HG03095 (cell line): ENCODE results near the gene MYO10.
"Not testable (repeated sequence)": the region's sequence is repeated elsewhere in the genome, so short reads cannot be mapped to it uniquely, and the experiment has no call there.

Experiments
- ATAC-seq: cut with Tn5 transposase; IDR thresholded peaks from one replicate; pipeline ENCODE4 v1.9.1; 2021; ENCODE audit warnings: moderate library complexity; ENCODE audit not compliant: unreplicated experiment

The MYO10 gene

GRCh38 chr5:16889203-16889971 lies 46.7 kb downstream of the MYO10 start:
- ATAC-seq, result no peak

- no peak for ATAC-seq
Observed at GRCh38 chr5:16888694-16889124, 47.4 kb downstream of the MYO10 start.

- no peak for ATAC-seq
Observed at GRCh38 chr5:16886793-16887345, 49.2 kb downstream of the MYO10 start.

DNA sequence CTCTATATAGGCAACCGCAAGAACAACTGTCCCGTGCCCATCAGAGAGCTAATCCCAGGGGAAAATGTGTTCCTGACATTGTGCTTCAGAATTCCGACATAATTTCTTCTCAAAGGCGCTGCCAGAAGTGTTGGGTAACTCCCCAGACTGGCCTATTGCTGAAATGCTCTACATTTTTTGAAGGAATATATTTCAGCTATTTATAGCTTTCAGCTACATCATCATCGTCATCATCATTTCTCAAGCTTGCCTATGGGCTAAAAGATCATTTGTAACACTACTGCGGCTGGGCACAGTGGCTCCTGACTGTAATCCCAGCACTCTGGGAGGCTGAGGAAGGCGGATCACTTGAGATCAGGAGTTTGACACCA lies 49.7 kb downstream of the MYO10 start:
- no peak for ATAC-seq

DNA sequence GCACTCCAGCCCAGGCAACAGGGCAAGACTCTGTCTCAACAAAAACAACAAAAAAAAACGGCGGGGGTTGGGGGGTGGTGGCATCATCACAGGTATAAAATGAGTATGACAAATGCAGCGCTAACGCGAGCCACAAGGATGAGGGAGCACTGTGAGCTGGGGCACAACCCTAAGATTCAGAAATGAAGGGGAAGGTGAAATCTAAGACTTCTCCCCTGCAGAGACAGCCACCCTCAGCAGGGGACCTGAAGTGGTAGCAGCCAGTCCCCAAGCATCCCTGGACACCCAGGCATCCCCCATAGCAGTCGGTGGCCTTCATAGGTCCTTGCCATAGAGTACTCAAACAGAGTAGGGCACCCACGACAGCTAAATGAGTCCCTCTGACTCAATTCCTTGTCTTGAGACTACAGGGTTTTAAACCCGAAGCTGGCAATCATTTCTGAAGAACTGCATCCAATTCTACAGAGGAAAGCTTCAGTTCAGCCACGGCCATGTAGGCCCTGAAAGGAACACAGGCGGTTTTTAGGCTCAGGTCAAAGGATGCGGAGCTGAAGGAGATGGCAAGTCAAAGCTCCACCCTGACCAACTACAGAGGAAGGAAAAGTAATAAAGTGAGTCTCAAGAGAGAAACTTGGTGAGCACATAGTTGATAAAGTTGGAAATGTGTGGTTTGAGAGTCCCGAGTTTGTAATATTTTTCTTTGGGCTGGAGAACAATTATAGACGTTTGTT lies 50.3 kb downstream of the MYO10 start:
- no peak for ATAC-seq

DNA sequence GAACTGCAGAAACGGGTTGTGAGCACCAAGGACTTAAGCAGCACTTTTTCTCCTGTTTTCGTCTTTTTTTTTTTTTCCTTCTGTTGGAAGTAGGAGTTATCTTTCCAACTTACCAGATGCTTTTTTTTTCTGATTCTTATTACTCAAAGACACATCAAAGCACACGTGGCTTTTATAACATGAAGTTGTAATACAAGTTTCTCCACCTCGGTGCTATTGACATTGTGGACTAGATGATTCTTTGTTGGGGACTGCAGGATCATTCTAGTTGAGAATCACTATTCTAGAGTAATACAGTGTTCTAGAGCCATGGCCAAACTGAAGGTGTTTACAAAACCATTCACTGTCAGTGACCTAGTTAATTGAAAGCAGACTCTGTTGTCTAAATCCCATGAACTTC lies 51.5 kb downstream of the MYO10 start:
- ATAC-seq, result no peak

DNA sequence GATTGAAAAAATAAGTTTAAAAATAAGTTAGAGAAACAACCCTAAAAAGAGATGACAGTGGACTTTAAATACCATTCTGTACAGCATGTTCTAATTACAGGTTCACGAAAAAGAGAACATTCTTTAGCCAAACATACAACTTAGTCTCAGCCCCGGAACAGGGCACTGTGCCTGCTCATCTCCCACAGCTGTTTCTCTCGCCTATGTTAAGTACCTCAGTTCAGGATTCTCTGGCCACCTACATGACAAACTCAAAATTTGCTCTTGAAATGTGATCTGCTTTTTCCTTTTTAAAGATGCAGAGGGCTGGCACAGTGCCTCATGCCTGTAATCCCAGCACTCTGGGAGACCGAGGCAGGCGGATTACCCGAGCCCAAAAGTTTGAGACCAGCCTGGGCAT lies 52.3 kb downstream of the MYO10 start:
- ATAC-seq, result no peak

GRCh38 chr5:16883176-16883575 lies 52.9 kb downstream of the MYO10 start:
- ATAC-seq, result no peak

GRCh38 chr5:16881251-16881650 lies 54.8 kb downstream of the MYO10 start:
- no peak for ATAC-seq

GRCh38 chr5:16880547-16880946 lies 55.5 kb downstream of the MYO10 start:
- ATAC-seq, result no peak

DNA sequence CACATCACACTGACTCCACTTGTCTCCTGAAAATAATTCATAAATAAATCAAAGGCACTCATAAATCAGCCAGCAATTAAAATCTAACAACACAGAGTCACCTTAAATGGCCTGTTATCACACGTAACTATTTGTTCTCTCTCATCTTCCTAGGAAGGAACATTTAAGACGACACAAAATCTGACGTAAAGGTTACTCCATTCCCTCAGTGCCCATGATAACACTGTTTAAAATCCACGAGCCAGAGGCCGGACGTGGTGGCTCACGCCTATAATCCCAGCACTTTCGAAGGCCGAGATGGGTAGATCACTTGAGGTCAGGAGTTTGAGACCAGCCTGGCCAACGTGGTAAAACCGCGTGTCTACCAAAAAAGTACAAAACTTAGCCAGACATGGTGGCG lies 56.4 kb downstream of the MYO10 start:
- no peak for ATAC-seq

DNA sequence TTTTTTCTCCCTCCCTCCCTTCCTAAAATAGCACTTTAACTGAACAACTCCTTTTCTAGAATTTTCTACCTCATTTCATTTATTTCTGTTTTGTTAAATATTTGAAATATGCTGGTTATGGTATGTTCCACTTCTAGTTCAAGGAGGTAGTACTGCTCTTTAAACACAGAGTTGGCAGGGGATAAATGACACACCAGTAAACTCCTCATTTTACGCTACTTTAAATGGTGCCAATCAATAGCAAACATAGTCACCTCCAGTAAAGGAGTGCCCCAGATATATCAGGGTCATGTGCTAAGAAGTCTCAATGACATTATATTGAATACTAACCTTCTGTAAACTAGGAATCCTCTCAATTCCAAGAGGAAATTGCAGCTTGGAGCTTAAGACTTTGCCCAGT lies 56.9 kb downstream of the MYO10 start:
- ATAC-seq, result no peak

- ATAC-seq, result no peak
Observed at GRCh38 chr5:16877267-16877935, 58.7 kb downstream of the MYO10 start.

DNA sequence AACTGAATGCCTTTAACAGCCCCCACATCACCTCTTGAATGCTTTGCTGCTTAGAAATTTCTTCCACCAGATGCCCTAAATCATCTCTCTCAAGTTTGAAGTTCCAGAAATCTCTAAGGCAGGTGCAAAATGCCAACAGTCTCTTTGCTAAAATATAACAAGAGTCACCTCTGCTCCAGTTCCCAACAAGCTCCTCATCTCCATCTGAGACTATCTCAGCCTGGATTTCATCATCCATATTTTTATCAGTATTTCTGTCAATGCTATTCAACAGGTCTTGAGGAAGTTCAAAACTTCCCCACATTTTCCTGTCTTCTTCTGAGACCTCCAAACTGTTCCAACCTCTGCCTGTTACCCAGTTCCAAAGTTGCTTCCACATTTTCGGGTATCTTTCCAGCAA lies 61.7 kb downstream of the MYO10 start:
- not testable (repeated sequence) for ATAC-seq

- ATAC-seq, result no peak
Observed at GRCh38 chr5:16871746-16872339, 64.2 kb downstream of the MYO10 start.

DNA sequence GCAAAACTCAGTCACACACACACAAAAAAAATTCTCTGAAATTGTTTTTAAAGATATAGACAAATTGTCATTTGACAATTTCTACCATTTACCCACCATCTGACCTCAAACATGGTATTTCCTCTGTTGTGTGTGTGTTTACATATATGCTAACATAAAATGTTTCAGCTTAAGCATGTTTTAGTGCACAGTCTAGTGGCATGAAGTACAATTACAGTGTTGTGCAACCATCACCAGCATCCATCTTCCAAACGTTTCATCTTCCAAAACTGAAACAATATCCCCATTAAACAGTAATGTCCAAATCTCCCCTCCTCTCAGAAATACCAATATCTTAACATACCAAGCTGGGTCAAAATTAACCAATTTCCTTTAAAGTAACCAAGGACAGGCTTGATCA lies 65.2 kb downstream of the MYO10 start:
- ATAC-seq, result no peak

- ATAC-seq, result no peak
Observed at GRCh38 chr5:16869821-16870796, 66.0 kb downstream of the MYO10 start.

DNA sequence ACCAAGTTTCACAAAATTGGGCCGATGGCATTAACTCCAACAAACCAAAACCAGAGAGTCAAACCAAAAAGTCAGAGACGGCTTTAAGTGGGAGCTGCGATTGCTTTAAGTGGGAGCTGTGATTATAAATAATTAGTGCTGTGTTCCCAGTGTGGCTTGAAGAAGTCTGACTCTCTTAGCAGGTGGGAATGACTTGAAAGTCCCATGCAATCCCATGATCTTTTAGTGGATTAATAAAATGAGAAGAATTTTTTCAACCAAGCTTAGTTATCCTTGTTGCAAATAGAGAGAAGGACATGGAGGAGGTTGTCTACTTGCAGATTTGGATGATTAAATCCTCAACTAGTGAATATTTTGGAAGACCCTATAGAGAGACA lies 68.5 kb downstream of the MYO10 start:
- ATAC-seq, result no peak

DNA sequence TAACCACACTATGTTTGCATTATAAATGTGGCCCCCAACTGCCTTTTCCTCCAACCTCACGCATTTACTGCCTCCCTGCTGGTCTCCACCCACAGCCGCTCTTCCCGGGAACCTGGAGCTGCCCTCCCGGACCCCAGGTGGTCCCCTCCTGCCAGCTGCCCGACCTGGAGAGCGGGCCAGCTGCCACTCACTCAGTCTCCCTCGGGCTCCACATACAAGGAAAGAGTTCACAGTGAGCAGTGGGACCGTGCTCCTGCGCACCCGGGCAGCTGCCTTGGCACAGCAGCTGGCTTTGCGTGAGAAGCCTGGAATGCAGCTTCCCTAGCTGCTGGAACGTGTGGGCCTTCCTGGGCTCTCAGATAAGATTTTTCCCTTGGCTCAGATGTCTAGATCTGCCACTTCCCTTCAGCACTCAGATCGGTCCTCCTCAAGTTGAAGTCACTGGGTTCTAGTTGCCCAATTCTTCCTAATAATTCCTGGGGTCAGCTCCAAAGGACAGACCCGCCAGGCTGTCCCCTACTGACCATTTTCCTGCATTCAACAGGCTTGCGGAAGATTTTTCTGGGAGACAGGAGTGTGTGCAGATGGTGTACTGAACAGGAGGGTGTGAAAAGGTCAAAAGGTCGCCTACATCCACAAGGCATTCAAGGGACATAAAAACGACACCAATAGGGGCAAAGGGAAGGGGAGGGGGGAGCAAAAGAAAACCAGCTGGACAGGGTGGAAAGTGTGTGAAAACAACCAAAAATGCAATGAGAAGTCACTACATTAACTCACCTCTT lies 69.1 kb downstream of the MYO10 start:
- ATAC-seq, result no peak
